SU-DHL-6 (cell line): Measurements from ENCODE around the gene HMGB2.

Source experiments
- H2AFZ ChIP-seq: fragments of 200-600 bp; sonication (generic); 2 replicates; pipeline ENCODE4 v1.6.1; 2014; ENCODE audit warnings: low read depth, mild to moderate bottlenecking, moderate library complexity, mixed read lengths, antibody characterized with exemption, low read length; ENCODE audit not compliant: severe bottlenecking
- H3F3A ChIP-seq: fragments of 200-600 bp; shearing (Covaris generic); 2 replicates; pipeline ENCODE4 v1.6.0; 2016; ENCODE audit warnings: antibody characterized with exemption, mild to moderate bottlenecking; ENCODE audit not compliant: insufficient read depth
- H3K27ac ChIP-seq: fragments of 200-600 bp; sonication (generic); 2 replicates; pipeline ENCODE4 v1.5.1; 2016; ENCODE audit warnings: low read depth, mild to moderate bottlenecking, low read length, moderate library complexity, mixed read lengths
- H3K27me3 ChIP-seq: fragments of 200-600 bp; sonication (generic), shearing (Covaris generic); 2 replicates; pipeline ENCODE4 v1.6.0; 2014; ENCODE audit warnings: mild to moderate bottlenecking, low read length
- H3K36me3 ChIP-seq: fragments of 200-600 bp; sonication (generic); 2 replicates; pipeline ENCODE4 v1.6.1; 2014; ENCODE audit warnings: mild to moderate bottlenecking, low read length, mixed read lengths
- H3K4me2 ChIP-seq: fragments of 300-600, 200-600 bp; shearing (Covaris generic), sonication (generic); 2 replicates; pipeline ENCODE4 v1.6.0; 2014; ENCODE audit warnings: low read length, low read depth, mild to moderate bottlenecking; ENCODE audit not compliant: poor library complexity, severe bottlenecking
- H3K4me3 ChIP-seq: fragments of 200-600 bp; sonication (generic); 2 replicates; pipeline ENCODE4 v1.5.1; 2014; ENCODE audit warnings: antibody characterized with exemption, low read length, mild to moderate bottlenecking, mixed read lengths; ENCODE audit not compliant: insufficient read depth, poor library complexity, severe bottlenecking
- H3K79me2 ChIP-seq: fragments of 200-600 bp; sonication (generic); 2 replicates; pipeline ENCODE4 v1.6.1; 2014; ENCODE audit warnings: mild to moderate bottlenecking, low read length, moderate library complexity; ENCODE audit not compliant: insufficient read depth
- H3K9ac ChIP-seq: fragments of 200-600 bp; sonication (generic); 2 replicates; pipeline ENCODE4 v1.7.0; 2014; ENCODE audit warnings: mild to moderate bottlenecking, low read length
- H3K9me2 ChIP-seq: fragments of 200-600 bp; sonication (generic); replicated peaks from 2 replicates; pipeline ENCODE4 v1.6.1; 2014; ENCODE audit warnings: low read length; ENCODE audit not compliant: insufficient read depth
- H3K9me3 ChIP-seq: fragments of 200-600 bp; sonication (generic); 2 replicates; pipeline ENCODE4 v1.6.1; 2014; ENCODE audit warnings: low read length, mixed read lengths; ENCODE audit not compliant: insufficient read depth
- H4K20me1 ChIP-seq: fragments of 200-600 bp; sonication (generic); 2 replicates; pipeline ENCODE4 v1.6.1; 2014; ENCODE audit warnings: low read depth, mild to moderate bottlenecking, antibody characterized with exemption, low read length, moderate library complexity, mixed read lengths
- EZH2phosphoT487 ChIP-seq: fragments of 200-600 bp; sonication (generic), shearing (Covaris generic); conservative IDR thresholded peaks from 2 replicates; pipeline ENCODE4 v1.6.1; 2018; ENCODE audit warnings: mild to moderate bottlenecking, antibody characterized with exemption, low read length, moderate library complexity, mixed read lengths
- TF ChIP-seq, protein P1 (sequence below): fragments of 200-600 bp; sonication (generic); IDR thresholded peaks from one replicate; pipeline ENCODE4 v1.5.1; 2017; ENCODE audit warnings: antibody characterized with exemption, mild to moderate bottlenecking, low read length, moderate library complexity; ENCODE audit not compliant: insufficient read depth, poor library complexity, severe bottlenecking

HMGB2 gene

GRCh38 chr4:173334085-173334890, at the start of gene HMGB2:
TSS of gene HMGB2 (minus strand) at chr4:173334358. CDS start at chr4:173333649, 709 bp downstream.
- H3K27me3 ChIP-seq: no peaks in the 10 kb centered on the region
- peak within 1 kb of the TSS; percentile 96 for H3K27ac ChIP-seq
- H3K36me3 ChIP-seq: peaks cover 40% of the 10 kb centered on the region
- H3K9me3 ChIP-seq: no peaks in the 10 kb centered on the region
- TF ChIP-seq EZH2phosphoT487: no peak
- TF ChIP-seq, protein P1, sequence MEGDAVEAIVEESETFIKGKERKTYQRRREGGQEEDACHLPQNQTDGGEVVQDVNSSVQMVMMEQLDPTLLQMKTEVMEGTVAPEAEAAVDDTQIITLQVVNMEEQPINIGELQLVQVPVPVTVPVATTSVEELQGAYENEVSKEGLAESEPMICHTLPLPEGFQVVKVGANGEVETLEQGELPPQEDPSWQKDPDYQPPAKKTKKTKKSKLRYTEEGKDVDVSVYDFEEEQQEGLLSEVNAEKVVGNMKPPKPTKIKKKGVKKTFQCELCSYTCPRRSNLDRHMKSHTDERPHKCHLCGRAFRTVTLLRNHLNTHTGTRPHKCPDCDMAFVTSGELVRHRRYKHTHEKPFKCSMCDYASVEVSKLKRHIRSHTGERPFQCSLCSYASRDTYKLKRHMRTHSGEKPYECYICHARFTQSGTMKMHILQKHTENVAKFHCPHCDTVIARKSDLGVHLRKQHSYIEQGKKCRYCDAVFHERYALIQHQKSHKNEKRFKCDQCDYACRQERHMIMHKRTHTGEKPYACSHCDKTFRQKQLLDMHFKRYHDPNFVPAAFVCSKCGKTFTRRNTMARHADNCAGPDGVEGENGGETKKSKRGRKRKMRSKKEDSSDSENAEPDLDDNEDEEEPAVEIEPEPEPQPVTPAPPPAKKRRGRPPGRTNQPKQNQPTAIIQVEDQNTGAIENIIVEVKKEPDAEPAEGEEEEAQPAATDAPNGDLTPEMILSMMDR: no peak
- peak within 1 kb of the TSS; percentile 96 for H3K4me2 ChIP-seq
- peaks cover 29% of the 10 kb centered on the region for H4K20me1 ChIP-seq
- H3F3A ChIP-seq: peaks cover 54% of the 10 kb centered on the region
- H3K79me2 ChIP-seq: peaks cover 39% of the 10 kb centered on the region
- H2AFZ ChIP-seq: peak within 1 kb of the TSS; percentile 73
- H3K9ac ChIP-seq: peak within 1 kb of the TSS; percentile 100
- H3K9me2 ChIP-seq: no peaks in the 10 kb centered on the region
- peak within 1 kb of the TSS; percentile 100 for H3K4me3 ChIP-seq

DNA sequence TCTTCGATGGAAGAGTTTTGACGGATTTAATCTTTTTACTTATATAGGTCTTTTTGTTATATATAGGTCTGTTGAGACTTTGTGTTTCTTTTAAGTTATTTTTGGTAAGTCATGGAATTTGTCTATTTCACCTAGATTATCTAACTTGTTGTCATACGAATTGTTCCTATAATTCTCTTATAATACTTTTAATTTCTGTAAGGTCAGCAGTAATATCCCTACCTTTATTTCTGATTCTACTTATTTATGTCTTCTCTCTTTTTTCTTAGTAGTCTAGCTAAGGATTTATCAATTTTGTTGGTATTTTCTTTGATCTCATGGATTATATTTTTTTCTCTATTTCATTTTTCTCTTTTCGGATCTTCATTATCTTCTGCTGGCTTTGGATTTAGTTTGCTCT, 48.2 kb upstream of the HMGB2 start:
- no peak for TF ChIP-seq EZH2phosphoT487
- TF ChIP-seq, protein P1: no peak
- Histone ChIP-seq H3K9ac (no peak overlapping the region), H3K4me3 (no peak overlapping the region)

DNA sequence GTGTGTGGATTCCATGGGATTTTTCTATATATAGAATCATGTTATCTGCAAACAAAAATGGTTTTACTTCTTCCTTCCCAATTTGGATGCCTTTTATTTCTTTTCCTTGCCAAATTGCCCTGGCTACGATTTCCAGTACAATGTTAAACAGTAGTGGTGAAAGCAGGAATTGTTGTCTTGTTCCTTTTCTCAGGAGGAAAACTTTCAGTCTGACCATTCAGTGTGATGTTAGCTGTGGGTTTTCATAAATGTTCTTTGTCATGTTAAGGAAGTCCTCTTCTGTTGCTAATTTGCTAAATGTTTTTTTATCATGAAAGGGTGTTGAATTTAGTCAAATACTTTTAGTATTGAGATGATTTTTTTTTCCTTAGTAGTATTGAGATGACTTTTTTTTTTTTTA, 47.5 kb upstream of the HMGB2 start:
- TF ChIP-seq, protein P1: no peak
- TF ChIP-seq EZH2phosphoT487: no peak
- no peak overlapping the region for H2AFZ ChIP-seq
- no peaks in the 10 kb centered on the region for H3K9me2 ChIP-seq
- no peaks in the 10 kb centered on the region for H3K79me2 ChIP-seq
- H4K20me1 ChIP-seq: no peaks in the 10 kb centered on the region
- peaks cover 24% of the 10 kb centered on the region for H3K36me3 ChIP-seq
- H3K4me2 ChIP-seq: no peak overlapping the region
- no peak overlapping the region for H3K4me3 ChIP-seq
- peaks cover 10% of the 10 kb centered on the region; the same call in 1 of the 2 replicates for H3F3A ChIP-seq
- no peak overlapping the region for H3K27ac ChIP-seq
- no peak overlapping the region for H3K9ac ChIP-seq
- H3K27me3 ChIP-seq: no peaks in the 10 kb centered on the region
- H3K9me3 ChIP-seq: no peaks in the 10 kb centered on the region

More for the DNA sequence above, 48.2 kb upstream of the HMGB2 start:
- Histone ChIP-seq H2AFZ (no peak overlapping the region), H3F3A (peaks cover 9% of the 10 kb centered on the region; the same call in 1 of the 2 replicates), H4K20me1 (no peaks in the 10 kb centered on the region), H3K9me2 (no peaks in the 10 kb centered on the region), H3K4me2 (no peak overlapping the region), H3K79me2 (no peaks in the 10 kb centered on the region), H3K9me3 (no peaks in the 10 kb centered on the region), H3K36me3 (peaks cover 19% of the 10 kb centered on the region), H3K27ac (no peak overlapping the region), H3K27me3 (no peaks in the 10 kb centered on the region)
